Mammary epithelial cell (primary cell): ENCODE data around the gene PHEX.

Experiments
- EZH2 ChIP-seq: IDR thresholded peaks from 2 replicates; pipeline ENCODE4 v1.6.1; 2012; ENCODE audit warnings: low read length, inconsistent platforms, borderline replicate concordance
- TF ChIP-seq, protein P1 (sequence below), 2 donors: IDR thresholded peaks in 1 of 2; conservative IDR thresholded peaks in 1 of 2; 2 replicates each; pipeline ENCODE4 v1.5.1; 2011 to 2012; ENCODE audit warnings: inconsistent platforms in 2 of 2, low read length in 2 of 2, mild to moderate bottlenecking in 2 of 2, control low read depth in 1 of 2, low read depth in 1 of 2; ENCODE audit not compliant: insufficient read depth in 1 of 2; ENCODE audit errors: extremely low read depth in 1 of 2

DNA sequence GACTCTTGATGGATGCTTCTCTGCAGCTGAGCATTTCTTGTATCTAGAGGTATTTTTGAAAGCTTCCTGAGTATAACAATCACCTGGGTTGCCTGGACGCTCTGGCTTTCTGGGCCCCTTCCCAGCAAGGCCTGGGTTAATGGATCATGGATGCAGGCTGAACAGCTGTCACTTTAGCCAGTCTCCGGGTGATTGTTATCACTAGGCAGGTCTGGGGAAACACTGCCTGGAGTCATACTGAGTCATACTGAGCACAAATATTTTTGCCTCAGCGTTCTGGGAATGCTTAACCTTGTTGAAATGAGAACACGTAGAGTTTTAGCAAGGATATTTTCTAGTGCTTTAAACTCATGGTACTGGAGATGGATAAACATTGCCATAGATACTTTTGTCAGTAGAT lies 102.6 kb downstream of the PHEX start:
- TF ChIP-seq, protein P1, sequence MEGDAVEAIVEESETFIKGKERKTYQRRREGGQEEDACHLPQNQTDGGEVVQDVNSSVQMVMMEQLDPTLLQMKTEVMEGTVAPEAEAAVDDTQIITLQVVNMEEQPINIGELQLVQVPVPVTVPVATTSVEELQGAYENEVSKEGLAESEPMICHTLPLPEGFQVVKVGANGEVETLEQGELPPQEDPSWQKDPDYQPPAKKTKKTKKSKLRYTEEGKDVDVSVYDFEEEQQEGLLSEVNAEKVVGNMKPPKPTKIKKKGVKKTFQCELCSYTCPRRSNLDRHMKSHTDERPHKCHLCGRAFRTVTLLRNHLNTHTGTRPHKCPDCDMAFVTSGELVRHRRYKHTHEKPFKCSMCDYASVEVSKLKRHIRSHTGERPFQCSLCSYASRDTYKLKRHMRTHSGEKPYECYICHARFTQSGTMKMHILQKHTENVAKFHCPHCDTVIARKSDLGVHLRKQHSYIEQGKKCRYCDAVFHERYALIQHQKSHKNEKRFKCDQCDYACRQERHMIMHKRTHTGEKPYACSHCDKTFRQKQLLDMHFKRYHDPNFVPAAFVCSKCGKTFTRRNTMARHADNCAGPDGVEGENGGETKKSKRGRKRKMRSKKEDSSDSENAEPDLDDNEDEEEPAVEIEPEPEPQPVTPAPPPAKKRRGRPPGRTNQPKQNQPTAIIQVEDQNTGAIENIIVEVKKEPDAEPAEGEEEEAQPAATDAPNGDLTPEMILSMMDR (conservative IDR thresholded peaks at IDR 0.05 in 1 of 2, IDR thresholded peaks at IDR 0.05 in 1 of 2; ENCODE audit: extremely low read depth in 1 of 2, insufficient read depth in 1 of 2, low read depth in 1 of 2, low read length in 2 of 2) = no peak
- no peak for TF ChIP-seq EZH2
